ENCODE measurements around the gene FAM110A.

Gene FAM110A

DNA sequence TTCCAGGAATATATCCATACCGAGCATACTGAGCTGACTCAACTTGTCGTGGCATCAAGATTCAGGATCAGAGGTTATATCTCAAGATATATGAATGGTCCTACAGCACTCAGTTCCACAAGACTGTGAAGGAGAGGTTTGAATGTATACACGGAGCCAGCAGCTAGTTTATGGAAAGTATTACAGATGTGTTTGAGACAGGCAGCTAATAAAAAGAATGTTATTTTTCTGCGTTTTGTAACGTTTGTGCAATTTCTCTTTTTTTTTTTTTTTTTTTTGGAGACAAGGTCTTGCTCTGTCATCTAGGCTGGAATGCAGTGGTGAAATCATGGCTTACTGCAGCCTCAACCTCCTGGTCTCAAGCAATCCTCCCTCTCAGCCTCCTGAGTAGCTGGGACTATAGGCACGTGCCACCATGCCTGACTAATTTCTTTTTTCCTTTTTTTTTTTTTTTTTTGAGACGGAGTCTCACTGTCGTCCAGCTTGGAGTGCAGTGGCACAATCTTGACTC lies 3.4 kb upstream of the FAM110A start:
- Histone ChIP-seq H2BK12ac (ENCODE audit: low read length) (no peak overlapping the region), H2BK5ac (ENCODE audit: low read length) (no peak overlapping the region), H3K27me3 (ENCODE audit: control insufficient read depth in 3 of 3, insufficient read depth in 3 of 3, low read depth in 1 of 3, low read length in 3 of 3) (peaks cover 0 to 10% (median 0%) of the 10 kb centered on the region in 3 experiments), H4K8ac (ENCODE audit: low read depth, low read length) (no peak overlapping the region), H3K27ac (replicated peaks; ENCODE audit: low read length) (no peak overlapping the region), H3K4me1 (ENCODE audit: control insufficient read depth in 2 of 2, insufficient read depth in 1 of 2, low read depth in 1 of 2, low read length in 2 of 2) (no peaks in the 10 kb centered on the region), H4K91ac (ENCODE audit: low read depth, low read length, poor library complexity) (no peak overlapping the region), H3K14ac (ENCODE audit: low read length) (no peak overlapping the region), H2BK15ac (ENCODE audit: low read length) (no peak overlapping the region), H3K79me1 (ENCODE audit: low read depth, low read length) (no peaks in the 10 kb centered on the region), H3K9ac (ENCODE audit: low read depth, low read length, poor library complexity) (no peak overlapping the region), H3K36me3 (replicated peaks in 1 of 2; ENCODE audit: control insufficient read depth in 2 of 2, insufficient read depth in 2 of 2, low read length in 2 of 2) (no peaks in the 10 kb centered on the region), H3K23ac (ENCODE audit: low read depth, low read length, poor library complexity) (no peak overlapping the region), H3K4me3 (ENCODE audit: low read length in 2 of 2) (no peak overlapping the region), H3K4me2 (ENCODE audit: insufficient read depth, low read length, poor library complexity, severe bottlenecking) (no peak overlapping the region), H3K4ac (ENCODE audit: low read length) (no peak overlapping the region), H2BK120ac (ENCODE audit: low read depth, low read length) (no peak overlapping the region), H2AK5ac (ENCODE audit: low read depth, low read length) (no peak overlapping the region), H3K9me3 (replicated peaks in 1 of 2; ENCODE audit: control insufficient read depth in 2 of 2, insufficient read depth in 1 of 2, low read depth in 1 of 2, low read length in 2 of 2) (no peaks in the 10 kb centered on the region), H3K18ac (ENCODE audit: low read length) (no peak overlapping the region), H2AFZ (ENCODE audit: low read length) (no peak overlapping the region)
- no peak for DNase-seq (ENCODE audit: low spot score)
- WGBS, 2 donors (ENCODE audit: extremely low coverage in 2 of 2, insufficient read length in 2 of 2, insufficient replicate concordance in 1 of 2), result no CpG with 5 or more reads among the region's 8 CpGs

DNA sequence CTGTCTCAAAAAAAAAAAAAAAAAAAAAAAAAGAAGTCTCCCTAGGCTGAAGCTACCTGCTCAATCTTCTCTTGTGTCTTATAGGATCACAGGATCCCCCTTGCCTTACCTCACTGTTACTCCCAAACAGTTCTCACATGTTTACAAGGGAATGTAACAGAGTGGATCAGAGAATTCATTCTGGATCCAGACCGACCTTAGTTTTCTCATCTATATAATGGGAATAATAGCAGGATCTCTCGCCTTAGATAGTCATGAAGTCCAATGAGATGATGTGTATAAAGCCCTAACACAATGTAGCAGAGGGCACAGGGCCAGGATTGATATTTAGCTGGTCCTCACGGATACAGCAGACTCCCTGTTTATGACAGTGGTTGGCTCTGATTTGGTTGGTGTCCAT lies 2.3 kb upstream of the FAM110A start:
- Histone ChIP-seq H3K79me1 (ENCODE audit: low read depth, low read length) (peaks cover 4% of the 10 kb centered on the region), H3K4me1 (ENCODE audit: control insufficient read depth in 2 of 2, insufficient read depth in 1 of 2, low read depth in 1 of 2, low read length in 2 of 2) (peaks cover 0 to 4% of the 10 kb centered on the region in 2 donors), H2BK15ac (ENCODE audit: low read length) (no peak overlapping the region), H3K18ac (ENCODE audit: low read length) (no peak overlapping the region), H3K23ac (ENCODE audit: low read depth, low read length, poor library complexity) (no peak overlapping the region), H3K27ac (replicated peaks; ENCODE audit: low read length) (no peak overlapping the region), H3K4ac (ENCODE audit: low read length) (no peak overlapping the region), H2AFZ (ENCODE audit: low read length) (no peak overlapping the region), H2BK120ac (ENCODE audit: low read depth, low read length) (no peak overlapping the region), H4K91ac (ENCODE audit: low read depth, low read length, poor library complexity) (no peak overlapping the region), H2BK5ac (ENCODE audit: low read length) (no peak overlapping the region), H3K36me3 (replicated peaks in 1 of 2; ENCODE audit: control insufficient read depth in 2 of 2, insufficient read depth in 2 of 2, low read length in 2 of 2) (peaks cover 0 to 2% of the 10 kb centered on the region in 2 donors), H2AK5ac (ENCODE audit: low read depth, low read length) (no peak overlapping the region), H2BK12ac (ENCODE audit: low read length) (no peak overlapping the region), H3K14ac (ENCODE audit: low read length) (no peak overlapping the region), H3K27me3 (ENCODE audit: control insufficient read depth in 3 of 3, insufficient read depth in 3 of 3, low read depth in 1 of 3, low read length in 3 of 3) (peaks cover 0 to 10% (median 0%) of the 10 kb centered on the region in 3 experiments), H3K4me3 (ENCODE audit: low read length in 2 of 2) (no peak overlapping the region), H3K9ac (ENCODE audit: low read depth, low read length, poor library complexity) (no peak overlapping the region), H4K8ac (ENCODE audit: low read depth, low read length) (no peak overlapping the region), H3K9me3 (replicated peaks in 1 of 2; ENCODE audit: control insufficient read depth in 2 of 2, insufficient read depth in 1 of 2, low read depth in 1 of 2, low read length in 2 of 2) (no peaks in the 10 kb centered on the region), H3K4me2 (ENCODE audit: insufficient read depth, low read length, poor library complexity, severe bottlenecking) (no peak overlapping the region)
- no peak for DNase-seq (ENCODE audit: low spot score)
- no CpG with 5 or more reads among the region's 3 CpGs for WGBS, 2 donors (ENCODE audit: extremely low coverage in 2 of 2, insufficient read length in 2 of 2, insufficient replicate concordance in 1 of 2)

DNA sequence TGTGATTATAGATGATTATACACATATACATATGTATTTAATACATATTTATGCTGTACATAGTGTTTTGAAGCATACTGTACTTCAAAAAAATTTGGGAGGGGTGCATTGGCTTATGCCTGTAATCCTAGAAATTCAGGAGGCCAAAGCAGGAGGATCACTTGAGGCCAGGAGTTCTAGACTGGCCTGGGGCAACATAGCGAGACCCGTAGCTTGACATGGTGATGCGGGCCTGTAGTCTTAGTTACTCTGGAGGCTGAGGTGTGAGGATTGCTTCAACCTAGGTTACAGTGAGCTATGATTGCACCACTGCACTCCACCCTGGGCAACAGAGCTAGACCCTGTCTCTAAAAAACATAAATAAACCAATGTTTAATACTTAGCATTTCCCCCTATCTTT lies 1.6 kb upstream of the FAM110A start:
- H3K9me3 ChIP-seq (replicated peaks in 1 of 2; ENCODE audit: control insufficient read depth in 2 of 2, insufficient read depth in 1 of 2, low read depth in 1 of 2, low read length in 2 of 2), result no peaks in the 10 kb centered on the region
- DNase-seq (ENCODE audit: low spot score), result no peak
- no peak overlapping the region for H3K23ac ChIP-seq (ENCODE audit: low read depth, low read length, poor library complexity)
- no peak overlapping the region for H3K14ac ChIP-seq (ENCODE audit: low read length)
- no peak overlapping the region for H2BK12ac ChIP-seq (ENCODE audit: low read length)
- H3K27me3 ChIP-seq (ENCODE audit: control insufficient read depth in 3 of 3, insufficient read depth in 3 of 3, low read depth in 1 of 3, low read length in 3 of 3), result peaks cover 0 to 10% (median 0%) of the 10 kb centered on the region in 3 experiments
- H3K4me1 ChIP-seq (ENCODE audit: control insufficient read depth in 2 of 2, insufficient read depth in 1 of 2, low read depth in 1 of 2, low read length in 2 of 2), result peaks cover 0 to 4% of the 10 kb centered on the region in 2 donors
- H3K4ac ChIP-seq (ENCODE audit: low read length), result no peak overlapping the region
- H3K36me3 ChIP-seq (replicated peaks in 1 of 2; ENCODE audit: control insufficient read depth in 2 of 2, insufficient read depth in 2 of 2, low read length in 2 of 2), result peaks cover 0 to 2% of the 10 kb centered on the region in 2 donors
- H2BK15ac ChIP-seq (ENCODE audit: low read length), result no peak overlapping the region
- no peak overlapping the region for H2BK5ac ChIP-seq (ENCODE audit: low read length)
- no peak overlapping the region for H3K18ac ChIP-seq (ENCODE audit: low read length)
- H3K79me1 ChIP-seq (ENCODE audit: low read depth, low read length), result peaks cover 4% of the 10 kb centered on the region
- no peak overlapping the region for H3K9ac ChIP-seq (ENCODE audit: low read depth, low read length, poor library complexity)
- no peak overlapping the region for H3K27ac ChIP-seq (replicated peaks; ENCODE audit: low read length)
- H3K4me3 ChIP-seq (ENCODE audit: low read length in 2 of 2), result no peak overlapping the region
- H2AFZ ChIP-seq (ENCODE audit: low read length), result no peak overlapping the region
- H4K91ac ChIP-seq (ENCODE audit: low read depth, low read length, poor library complexity), result no peak overlapping the region
- H2AK5ac ChIP-seq (ENCODE audit: low read depth, low read length), result no peak overlapping the region
- no peak overlapping the region for H4K8ac ChIP-seq (ENCODE audit: low read depth, low read length)
- H3K4me2 ChIP-seq (ENCODE audit: insufficient read depth, low read length, poor library complexity, severe bottlenecking), result no peak overlapping the region
- H2BK120ac ChIP-seq (ENCODE audit: low read depth, low read length), result no peak overlapping the region
- no CpG with 5 or more reads among the region's 3 CpGs for WGBS, 2 donors (ENCODE audit: extremely low coverage in 2 of 2, insufficient read length in 2 of 2, insufficient replicate concordance in 1 of 2)

DNA sequence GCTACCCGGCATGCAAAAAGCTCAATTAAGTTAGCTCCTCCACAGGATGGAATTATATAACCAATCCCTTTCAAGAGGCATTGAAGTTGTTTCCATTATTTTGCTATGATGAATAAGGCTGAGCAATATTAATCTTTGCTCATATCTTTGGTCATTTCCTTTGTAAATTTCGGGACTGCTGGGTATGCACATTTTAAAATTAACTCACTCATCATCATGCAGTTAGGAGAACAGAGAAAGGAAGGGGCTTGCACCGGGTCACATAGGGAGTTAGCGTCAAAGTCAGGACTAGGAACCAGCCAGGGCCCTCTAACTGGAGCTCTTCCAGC lies 430 bp upstream of the FAM110A start:
- no CpG with 5 or more reads among the region's 4 CpGs for WGBS, 2 donors (ENCODE audit: extremely low coverage in 2 of 2, insufficient read length in 2 of 2, insufficient replicate concordance in 1 of 2)
- H4K91ac ChIP-seq (ENCODE audit: low read depth, low read length, poor library complexity), result no peak overlapping the region
- H2BK5ac ChIP-seq (ENCODE audit: low read length), result no peak overlapping the region
- H3K4me3 ChIP-seq (ENCODE audit: low read length in 2 of 2), result peak overlapping the region in 1 of 2 donors; percentile 78
- H3K27ac ChIP-seq (replicated peaks; ENCODE audit: low read length), result peak overlapping the region; percentile 28
- H3K27me3 ChIP-seq (ENCODE audit: control insufficient read depth in 3 of 3, insufficient read depth in 3 of 3, low read depth in 1 of 3, low read length in 3 of 3), result peaks cover 0 to 10% (median 0%) of the 10 kb centered on the region in 3 experiments
- no peak overlapping the region for H3K4me2 ChIP-seq (ENCODE audit: insufficient read depth, low read length, poor library complexity, severe bottlenecking)
- H3K18ac ChIP-seq (ENCODE audit: low read length), result no peak overlapping the region
- no peak overlapping the region for H2BK120ac ChIP-seq (ENCODE audit: low read depth, low read length)
- no peak for DNase-seq (ENCODE audit: low spot score)
- peaks cover 0 to 2% of the 10 kb centered on the region in 2 donors for H3K9me3 ChIP-seq (replicated peaks in 1 of 2; ENCODE audit: control insufficient read depth in 2 of 2, insufficient read depth in 1 of 2, low read depth in 1 of 2, low read length in 2 of 2)
- H2BK15ac ChIP-seq (ENCODE audit: low read length), result no peak overlapping the region
- peak overlapping the region; percentile 95 for H2AFZ ChIP-seq (ENCODE audit: low read length)
- no peak overlapping the region for H3K14ac ChIP-seq (ENCODE audit: low read length)
- no peak overlapping the region for H2AK5ac ChIP-seq (ENCODE audit: low read depth, low read length)
- no peak overlapping the region for H3K9ac ChIP-seq (ENCODE audit: low read depth, low read length, poor library complexity)
- peaks cover 0 to 2% of the 10 kb centered on the region in 2 donors for H3K36me3 ChIP-seq (replicated peaks in 1 of 2; ENCODE audit: control insufficient read depth in 2 of 2, insufficient read depth in 2 of 2, low read length in 2 of 2)
- H3K4ac ChIP-seq (ENCODE audit: low read length), result no peak overlapping the region
- no peak overlapping the region for H2BK12ac ChIP-seq (ENCODE audit: low read length)
- no peak overlapping the region for H3K23ac ChIP-seq (ENCODE audit: low read depth, low read length, poor library complexity)
- H4K8ac ChIP-seq (ENCODE audit: low read depth, low read length), result no peak overlapping the region
- peaks cover 0 to 4% of the 10 kb centered on the region in 2 donors for H3K4me1 ChIP-seq (ENCODE audit: control insufficient read depth in 2 of 2, insufficient read depth in 1 of 2, low read depth in 1 of 2, low read length in 2 of 2)
- H3K79me1 ChIP-seq (ENCODE audit: low read depth, low read length), result peaks cover 4% of the 10 kb centered on the region
